GM12878 (cell line): ENCODE data around the gene SNRNP25. TPM values are rescaled to one million over a fixed set of nuclear protein-coding genes. Genes with fewer than 3 reads are reported as not detected.

ENCODE experiments used
- ATF7 ChIP-seq: fragments of 450-650 bp; IDR thresholded peaks from 2 replicates; pipeline ENCODE4 v1.6.1; 2016; ENCODE audit warnings: low read depth, mild to moderate bottlenecking
- EGR1 ChIP-seq, 2 experiments: IDR thresholded peaks; 1 replicate in 1 of 2; 2 replicates in 1 of 2; pipeline ENCODE4 v1.6.1; 2011 to 2012; ENCODE audit warnings: low read depth in 2 of 2, low read length in 2 of 2, borderline replicate concordance in 1 of 2, mild to moderate bottlenecking in 1 of 2, moderate library complexity in 1 of 2
- EP300 ChIP-seq, 2 experiments: fragments of 150-350 bp in 1 of 2; IDR thresholded peaks; 2 replicates each; pipeline ENCODE4 v1.6.1; 2011 to 2012; ENCODE audit warnings: low read depth in 2 of 2, low read length in 2 of 2, borderline replicate concordance in 1 of 2, improper control_type of control experiment in 1 of 2, inconsistent platforms in 1 of 2; ENCODE audit not compliant: control insufficient read depth in 1 of 2
- ETV6 ChIP-seq, 2 experiments: fragments of 450-650 bp in 1 of 2; IDR thresholded peaks in 1 of 2; conservative IDR thresholded peaks in 1 of 2; 2 replicates each; pipeline ENCODE4 v1.6.1; 2014; ENCODE audit warnings: antibody characterized with exemption in 1 of 2, borderline replicate concordance in 1 of 2, low read depth in 1 of 2, mild to moderate bottlenecking in 1 of 2, moderate library complexity in 1 of 2
- HDAC6 ChIP-seq: fragments of 200-600 bp; sonication (generic); IDR thresholded peaks from one replicate; pipeline ENCODE4 v1.8.0; 2017; ENCODE audit warnings: antibody characterized with exemption; ENCODE audit not compliant: unreplicated experiment
- HDGF ChIP-seq: fragments of 450-650 bp; IDR thresholded peaks from 2 replicates; pipeline ENCODE4 v1.6.1; 2016; ENCODE audit warnings: antibody characterized with exemption
- IKZF1 ChIP-seq: fragments of 450-650 bp; conservative IDR thresholded peaks from 2 replicates; pipeline ENCODE4 v1.6.1; 2017; ENCODE audit warnings: antibody characterized with exemption, mild to moderate bottlenecking
- IKZF2 ChIP-seq, 2 experiments: fragments of 450-650 bp; IDR thresholded peaks; 2 replicates each; pipeline ENCODE4 v1.6.1; 2017; ENCODE audit warnings: mild to moderate bottlenecking in 2 of 2, moderate library complexity in 2 of 2
- IRF5 ChIP-seq: fragments of 450-650 bp; IDR thresholded peaks from 2 replicates; pipeline ENCODE4 v1.6.1; 2017; ENCODE audit warnings: borderline replicate concordance
- JUND ChIP-seq: IDR thresholded peaks from 2 replicates; pipeline ENCODE4 v1.6.1; 2012; ENCODE audit warnings: low read depth, mild to moderate bottlenecking, low read length, improper control_type of control experiment, moderate library complexity
- NFXL1 ChIP-seq: fragments of 450-650 bp; IDR thresholded peaks from 2 replicates; pipeline ENCODE4 v1.6.1; 2017; ENCODE audit warnings: antibody characterized with exemption, mild to moderate bottlenecking, borderline replicate concordance
- RAD51 ChIP-seq: fragments of 450-650 bp; IDR thresholded peaks from 2 replicates; pipeline ENCODE4 v1.6.1; 2016; ENCODE audit warnings: moderate library complexity, mild to moderate bottlenecking, inconsistent platforms
- SMC3 ChIP-seq: IDR thresholded peaks from 2 replicates; pipeline ENCODE4 v1.6.1; 2011; ENCODE audit warnings: low read length, improper control_type of control experiment, borderline replicate concordance
- SREBF2 ChIP-seq: IDR thresholded peaks from 2 replicates; pipeline ENCODE4 v1.6.1; 2012; ENCODE audit warnings: mild to moderate bottlenecking, low read length
- TCF3 ChIP-seq: IDR thresholded peaks from 2 replicates; pipeline ENCODE4 v1.6.1; 2012; ENCODE audit warnings: low read depth, mild to moderate bottlenecking, low read length, borderline replicate concordance; ENCODE audit not compliant: insufficient read depth
- polyA plus RNA-seq, 11 experiments: library from polyadenylated mRNA; depleted of rRNA in 4 of 11; unstranded in 6 of 11; stranded (reverse) in 5 of 11; fragments of >200 nt; fragmentation: Nextera tagmentation in 4 of 11; fragmentation: Illumina TruSeq in 1 of 11; extraction: Ambion mirVana in 4 of 11; extraction: Trizol in 1 of 11; gene quantifications; 1 replicate in 1 of 11; 2 replicates in 10 of 11; pipeline versions ENCODE4 v1.2.1 to v1.2.3, GENCODE V29; 2011 to 2016; ENCODE audit warnings: inconsistent platforms in 2 of 11, missing spikeins in 2 of 11, low read depth in 1 of 11
- total RNA-seq, 4 experiments: library from RNA; depleted of rRNA in 3 of 4; stranded (reverse); fragments of >200 nt in 3 of 4; fragmentation: Illumina TruSeq in 1 of 4; extraction: Trizol in 1 of 4; gene quantifications; 2 replicates each; pipeline versions ENCODE4 v1.2.1 to v1.2.3, GENCODE V29; 2013 to 2021
- TF ChIP-seq, protein P1 (sequence below): fragments of 450-650 bp; IDR thresholded peaks from 2 replicates; pipeline ENCODE4 v1.6.1; 2014; ENCODE audit warnings: mild to moderate bottlenecking

SNRNP25 gene
- total and polyA plus RNA-seq, 10 of the 15 experiments (the other 5 are each of a cell fraction or from before 2014, with no cell fraction given), result 40.9 to 138 (median 67.2) TPM

GRCh38 chr16:84718-85406 is 31.2 kb downstream of the SNRNP25 start (continued):
- TF ChIP-seq, protein P1, sequence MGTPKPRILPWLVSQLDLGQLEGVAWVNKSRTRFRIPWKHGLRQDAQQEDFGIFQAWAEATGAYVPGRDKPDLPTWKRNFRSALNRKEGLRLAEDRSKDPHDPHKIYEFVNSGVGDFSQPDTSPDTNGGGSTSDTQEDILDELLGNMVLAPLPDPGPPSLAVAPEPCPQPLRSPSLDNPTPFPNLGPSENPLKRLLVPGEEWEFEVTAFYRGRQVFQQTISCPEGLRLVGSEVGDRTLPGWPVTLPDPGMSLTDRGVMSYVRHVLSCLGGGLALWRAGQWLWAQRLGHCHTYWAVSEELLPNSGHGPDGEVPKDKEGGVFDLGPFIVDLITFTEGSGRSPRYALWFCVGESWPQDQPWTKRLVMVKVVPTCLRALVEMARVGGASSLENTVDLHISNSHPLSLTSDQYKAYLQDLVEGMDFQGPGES, result no peak
- TF ChIP-seq ETV6 (conservative IDR thresholded peaks at IDR 0.05 in 1 of 2, IDR thresholded peaks at IDR 0.05 in 1 of 2; ENCODE audit: borderline replicate concordance in 1 of 2, low read depth in 1 of 2) (no peak; a peak in 1 of 4 replicates), HDAC6 (peak; percentile 38), NFXL1 (no peak), RAD51 (peak; percentile 71), IKZF1 (peak; percentile 91), TCF3 (peak; percentile 41; the same call in 1 of the 2 replicates), IKZF2 (IDR thresholded peaks at IDR 0.05) (peak; percentile 76 to 85; a peak in 3 of 4 replicates), EGR1 (IDR thresholded peaks at IDR 0.05; ENCODE audit: borderline replicate concordance in 1 of 2, low read depth in 2 of 2, low read length in 2 of 2) (peak in 1 of 2 experiments; percentile 79; a peak in 2 of 3 replicates), SREBF2 (no peak), IRF5 (no peak), EP300 (IDR thresholded peaks at IDR 0.05; ENCODE audit: borderline replicate concordance in 1 of 2, control insufficient read depth in 1 of 2, low read depth in 2 of 2, low read length in 2 of 2) (peak in 1 of 2 experiments; percentile 48; a peak in 1 of 4 replicates), SMC3 (no peak), JUND (peak; percentile 64; the same call in 1 of the 2 replicates), HDGF (peak; percentile 41; the same call in 1 of the 2 replicates), ATF7 (peak; percentile 75)
